AG04450 (cell line): ENCODE data around the gene COL8A2. TPM values are rescaled to one million over a fixed set of nuclear protein-coding genes. Genes with fewer than 3 reads are reported as not detected.

ENCODE experiments used
- CTCF ChIA-PET: fragments of 300-600, 350-600 bp; formaldehyde crosslinking; extraction: SDS; loops from one replicate; lab custom pipeline; 2022; ENCODE audit warnings: antibody characterized with exemption, inconsistent platforms; lab: Charles Lee
- POLR2A ChIA-PET: fragments of 350-600 bp; formaldehyde crosslinking; extraction: SDS; loops from one replicate; lab custom pipeline; 2021; ENCODE audit warnings: antibody characterized with exemption, inconsistent platforms; lab: Yijun Ruan, JAX
- DNase-seq: peaks from one replicate; pipeline ENCODE4 v3.0.0-alpha.2; 2011; ENCODE audit warnings: low read depth, low spot score
- H3K27ac ChIP-seq: one replicate; pipeline ENCODE4 v1.5.1; 2012; ENCODE audit warnings: low read depth, low read length, control low read depth
- H3K27me3 ChIP-seq: one replicate; pipeline ENCODE4 v1.6.0; 2012; ENCODE audit warnings: low read length; ENCODE audit not compliant: control insufficient read depth, insufficient read depth
- H3K4me3 ChIP-seq: 2 replicates; pipeline ENCODE4 v1.5.1; 2011; ENCODE audit warnings: mild to moderate bottlenecking, low read depth, low read length, control low read depth
- H3K9me3 ChIP-seq: 2 replicates; pipeline ENCODE4 v1.5.1; 2012; ENCODE audit warnings: low read length; ENCODE audit not compliant: control insufficient read depth, insufficient read depth
- polyA plus RNA-seq: library from polyadenylated mRNA; depleted of rRNA; stranded (reverse); fragments of >200 nt; gene quantifications from 2 replicates; pipeline ENCODE4 v1.2.3, GENCODE V29; 2011
- TF ChIP-seq, protein P1 (sequence below): IDR thresholded peaks from 2 replicates; pipeline ENCODE4 v1.5.1; 2011; ENCODE audit warnings: low read depth, low read length, control low read depth, inconsistent platforms

Gene COL8A2
- polyA plus RNA-seq, 1 experiment: 1.5 TPM

DNA sequence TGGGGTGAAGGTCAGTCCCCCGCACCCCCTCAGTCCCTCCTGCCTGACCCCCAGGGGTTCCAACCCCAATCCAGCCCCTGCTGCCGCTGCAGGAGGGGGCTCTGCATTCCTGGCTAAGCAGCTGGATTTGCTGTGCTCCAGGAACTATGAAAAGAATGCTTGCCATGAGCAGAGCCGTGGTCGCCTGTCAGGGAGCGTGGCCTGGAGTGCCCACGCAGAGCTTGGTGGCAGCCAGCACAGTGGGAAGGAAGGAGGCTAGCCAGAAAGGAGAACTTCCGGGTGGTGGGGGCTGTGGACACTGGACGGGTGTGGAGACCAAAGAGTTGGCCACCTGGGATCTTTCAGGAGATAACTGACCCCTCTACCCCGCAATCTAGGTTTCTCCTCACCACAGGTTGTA, 5.6 kb downstream of the COL8A2 start:
- no peak overlapping the region for H3K27ac ChIP-seq
- POLR2A ChIA-PET: interaction anchor here (1.0 to 1.1 kb wide), 3 partner anchors 9 to 30 kb away, joined by 3 to 5 read pairs (median 4); partner anchors contain the start of gene TRAPPC3
- peaks cover 12% of the 10 kb centered on the region for H3K27me3 ChIP-seq
- H3K4me3 ChIP-seq: no peak overlapping the region
- CTCF ChIA-PET: interaction anchor here (0.6 to 6.4 kb wide), 7 partner anchors 15 to 166 kb away, joined by 3 to 44 read pairs (median 3); no protein-coding TSS in a partner anchor
- no peak for DNase-seq
- no peaks in the 10 kb centered on the region for H3K9me3 ChIP-seq
- TF ChIP-seq, protein P1, sequence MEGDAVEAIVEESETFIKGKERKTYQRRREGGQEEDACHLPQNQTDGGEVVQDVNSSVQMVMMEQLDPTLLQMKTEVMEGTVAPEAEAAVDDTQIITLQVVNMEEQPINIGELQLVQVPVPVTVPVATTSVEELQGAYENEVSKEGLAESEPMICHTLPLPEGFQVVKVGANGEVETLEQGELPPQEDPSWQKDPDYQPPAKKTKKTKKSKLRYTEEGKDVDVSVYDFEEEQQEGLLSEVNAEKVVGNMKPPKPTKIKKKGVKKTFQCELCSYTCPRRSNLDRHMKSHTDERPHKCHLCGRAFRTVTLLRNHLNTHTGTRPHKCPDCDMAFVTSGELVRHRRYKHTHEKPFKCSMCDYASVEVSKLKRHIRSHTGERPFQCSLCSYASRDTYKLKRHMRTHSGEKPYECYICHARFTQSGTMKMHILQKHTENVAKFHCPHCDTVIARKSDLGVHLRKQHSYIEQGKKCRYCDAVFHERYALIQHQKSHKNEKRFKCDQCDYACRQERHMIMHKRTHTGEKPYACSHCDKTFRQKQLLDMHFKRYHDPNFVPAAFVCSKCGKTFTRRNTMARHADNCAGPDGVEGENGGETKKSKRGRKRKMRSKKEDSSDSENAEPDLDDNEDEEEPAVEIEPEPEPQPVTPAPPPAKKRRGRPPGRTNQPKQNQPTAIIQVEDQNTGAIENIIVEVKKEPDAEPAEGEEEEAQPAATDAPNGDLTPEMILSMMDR: no peak

- H3K4me3 ChIP-seq: no peak overlapping the region
- H3K27ac ChIP-seq: no peak overlapping the region
- DNase-seq: no peak
- ChIA-PET CTCF (interaction anchor here (1.0 to 6.4 kb wide), 4 partner anchors 16 to 167 kb away, joined by 3 to 44 read pairs (median 4); no protein-coding TSS in a partner anchor), POLR2A (interaction anchor here (0.8 to 1.0 kb wide), 3 partner anchors 10 to 266 kb away, joined by 3 to 5 read pairs (median 3); partner anchors contain the start of gene TRAPPC3)
- TF ChIP-seq, protein P1: no peak
- peaks cover 4% of the 10 kb centered on the region for H3K27me3 ChIP-seq
- H3K9me3 ChIP-seq: no peaks in the 10 kb centered on the region
Measured at GRCh38 chr1:36118447-36119204, 6.4 kb downstream of the COL8A2 start.

DNA sequence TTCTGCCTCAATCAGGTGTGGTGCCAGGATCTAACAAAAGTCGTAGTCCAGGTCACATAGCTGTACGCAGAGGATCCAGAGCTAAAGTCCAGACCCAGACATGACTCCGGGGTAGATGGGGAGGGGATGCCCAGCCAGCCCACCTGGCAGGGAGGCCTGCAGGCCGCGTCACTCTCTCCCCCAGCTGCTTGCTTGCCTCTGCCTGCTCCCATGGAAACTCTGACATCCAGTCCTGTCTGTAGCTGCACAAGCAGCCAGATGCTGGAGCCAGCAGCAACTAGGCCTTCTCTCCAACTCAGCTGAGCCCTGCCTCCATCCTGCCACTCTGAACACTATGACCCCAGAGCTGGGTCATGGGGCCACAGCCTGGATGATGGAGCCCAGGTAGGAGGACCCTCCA, 8.1 kb downstream of the COL8A2 start:
- CTCF ChIA-PET: interaction anchor here (1.0 to 6.4 kb wide), 3 partner anchors 17 to 169 kb away, joined by 3 to 44 read pairs (median 4); no protein-coding TSS in a partner anchor
- POLR2A ChIA-PET: interaction anchor here (0.5 to 0.6 kb wide), 2 partner anchors 12 to 17 kb away, joined by 3 to 4 read pairs; no protein-coding TSS in a partner anchor
- H3K27me3 ChIP-seq: no peaks in the 10 kb centered on the region
- H3K9me3 ChIP-seq: no peaks in the 10 kb centered on the region
- DNase-seq: no peak
- no peak overlapping the region for H3K27ac ChIP-seq
- no peak overlapping the region for H3K4me3 ChIP-seq
- TF ChIP-seq, protein P1: no peak

DNA sequence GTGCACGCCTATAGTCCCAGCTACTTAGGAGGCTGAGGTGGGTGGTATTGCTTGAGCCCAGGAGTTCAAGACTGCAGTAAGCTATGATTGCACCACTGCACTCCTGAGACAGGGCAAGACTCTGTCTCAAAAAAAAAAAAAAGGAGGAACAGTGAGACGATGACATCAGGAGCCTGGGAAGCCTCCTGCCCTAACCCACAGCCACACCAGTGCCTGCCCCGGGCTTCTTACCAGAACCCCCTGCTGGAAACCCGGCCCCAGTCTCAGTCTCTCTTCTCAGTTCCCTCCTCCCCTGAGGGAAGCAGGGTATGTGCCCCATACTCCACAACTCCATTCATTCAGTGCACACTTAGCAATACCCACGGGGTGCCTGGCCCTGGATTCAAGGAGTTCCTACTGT, 9.1 kb downstream of the COL8A2 start:
- ChIA-PET POLR2A (interaction anchor here (0.7 kb wide), 1 partner anchor 271 kb away, joined by 3 read pairs; no protein-coding TSS in a partner anchor), CTCF (interaction anchor here (0.8 to 6.4 kb wide), 5 partner anchors 16 to 170 kb away, joined by 3 to 44 read pairs (median 4); no protein-coding TSS in a partner anchor)
- H3K9me3 ChIP-seq: no peaks in the 10 kb centered on the region; the same call in 1 of the 2 replicates
- H3K4me3 ChIP-seq: no peak overlapping the region
- H3K27me3 ChIP-seq: no peaks in the 10 kb centered on the region
- H3K27ac ChIP-seq: no peak overlapping the region
- DNase-seq: no peak
- TF ChIP-seq, protein P1: no peak
